Measurements from ENCODE around the gene CRABP2.

The CRABP2 gene

GRCh38 chr1:156691665-156692440, 13.5 kb downstream of the CRABP2 start:
- DNase-seq (ENCODE audit: low read depth in 3 of 3, low spot score in 1 of 3): no peak

GRCh38 chr1:156691191-156691590, 14.2 kb downstream of the CRABP2 start:
- DNase-seq (ENCODE audit: low read depth in 3 of 3, low spot score in 1 of 3): no peak

GRCh38 chr1:156690675-156691036, 14.7 kb downstream of the CRABP2 start:
- DNase-seq (ENCODE audit: low read depth in 3 of 3, low spot score in 1 of 3): no peak

GRCh38 chr1:156689953-156690674, 15.3 kb downstream of the CRABP2 start:
- DNase-seq (ENCODE audit: low read depth in 3 of 3, low spot score in 1 of 3): no peak

GRCh38 chr1:156689035-156689952, 16.1 kb downstream of the CRABP2 start:
- DNase-seq (ENCODE audit: low read depth in 3 of 3, low spot score in 1 of 3): peak; percentile 51 to 55 (median 51)

- no peak for DNase-seq (ENCODE audit: low read depth in 3 of 3, low spot score in 1 of 3)
Measured at GRCh38 chr1:156684227-156684782, 21.1 kb downstream of the CRABP2 start.

GRCh38 chr1:156682166-156682890, 23.1 kb downstream of the CRABP2 start:
- no peak for DNase-seq (ENCODE audit: low read depth in 3 of 3, low spot score in 1 of 3)

GRCh38 chr1:156681196-156681960, 24.0 kb downstream of the CRABP2 start:
- DNase-seq (ENCODE audit: low read depth in 3 of 3, low spot score in 1 of 3): no peak

GRCh38 chr1:156680056-156680455, 25.3 kb downstream of the CRABP2 start:
- DNase-seq (ENCODE audit: low read depth in 3 of 3, low spot score in 1 of 3): no peak

- no peak for DNase-seq (ENCODE audit: low read depth in 3 of 3, low spot score in 1 of 3)
Measured at GRCh38 chr1:156677616-156678596, 27.5 kb downstream of the CRABP2 start.

GRCh38 chr1:156676820-156677615, 28.4 kb downstream of the CRABP2 start, which contains the start of gene NES:
NES (minus strand) TSS chr1:156677407; CDS start chr1:156677264, 143 bp downstream.
- no peak for DNase-seq (ENCODE audit: low read depth in 3 of 3, low spot score in 1 of 3)

- DNase-seq (ENCODE audit: low read depth in 3 of 3, low spot score in 1 of 3): no peak
Measured at GRCh38 chr1:156676114-156676819, 29.1 kb downstream of the CRABP2 start.

GRCh38 chr1:156675210-156676113, 29.9 kb downstream of the CRABP2 start:
- no peak for DNase-seq (ENCODE audit: low read depth in 3 of 3, low spot score in 1 of 3)

- no peak for DNase-seq (ENCODE audit: low read depth in 3 of 3, low spot score in 1 of 3)
Measured at GRCh38 chr1:156673387-156674121, 31.8 kb downstream of the CRABP2 start.

- no peak for DNase-seq (ENCODE audit: low read depth in 3 of 3, low spot score in 1 of 3)
Measured at GRCh38 chr1:156671804-156672203, 33.6 kb downstream of the CRABP2 start.

Measured in stimulated activated CD4-positive, alpha-beta T cell treated with anti-CD3 and anti-CD28 coated beads, TNF-alpha, amount 100 ng/mL, for 1 hour (primary cell).